GM21423 (cell line): ENCODE results near the gene JADE3.

Experiments used
- ATAC-seq: cut with Tn5 transposase; IDR thresholded peaks from one replicate; pipeline ENCODE4 v1.9.1; 2021; ENCODE audit warnings: mild to moderate bottlenecking, moderate library complexity; ENCODE audit not compliant: unreplicated experiment

Gene JADE3

DNA sequence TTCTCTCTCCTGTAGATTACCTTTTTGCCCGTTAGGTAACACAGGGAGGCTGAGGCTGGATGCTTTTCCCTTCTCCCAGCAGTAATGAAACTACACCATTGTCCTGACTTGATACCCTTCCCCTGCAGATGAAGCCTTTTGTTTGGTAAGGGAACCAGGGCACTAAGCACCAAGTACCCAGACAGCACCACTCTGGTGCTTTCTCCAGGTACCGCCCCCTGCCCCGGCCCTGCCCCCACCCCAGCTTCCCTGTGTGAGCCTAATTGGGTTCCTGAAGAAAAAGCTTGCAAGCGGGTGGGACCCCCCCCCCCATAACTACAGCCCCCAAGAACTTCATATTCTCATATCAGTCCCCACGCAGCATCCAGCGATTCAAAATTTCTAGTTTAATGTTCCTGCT is 79.8 kb downstream of the JADE3 start:
- no peak for ATAC-seq

DNA sequence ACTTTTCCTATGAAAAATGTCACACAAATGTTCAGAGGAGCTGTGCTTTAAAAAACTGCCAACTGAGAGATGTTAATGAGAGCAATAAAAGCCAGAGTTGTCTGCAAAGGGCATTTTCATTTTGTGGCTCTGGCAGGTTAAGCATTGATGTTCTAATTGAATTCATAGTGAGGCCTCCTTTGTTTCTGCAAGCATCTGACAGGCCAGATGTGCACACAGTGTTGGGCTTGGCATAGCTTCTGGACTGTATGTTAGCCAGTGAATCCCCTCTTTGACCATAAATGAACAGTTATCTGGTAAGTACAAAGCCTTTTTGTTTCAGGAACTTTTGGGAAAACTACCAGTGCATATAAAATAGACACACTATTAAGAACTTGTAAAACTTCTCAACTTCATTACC is 81.9 kb downstream of the JADE3 start:
- ATAC-seq = no peak

DNA sequence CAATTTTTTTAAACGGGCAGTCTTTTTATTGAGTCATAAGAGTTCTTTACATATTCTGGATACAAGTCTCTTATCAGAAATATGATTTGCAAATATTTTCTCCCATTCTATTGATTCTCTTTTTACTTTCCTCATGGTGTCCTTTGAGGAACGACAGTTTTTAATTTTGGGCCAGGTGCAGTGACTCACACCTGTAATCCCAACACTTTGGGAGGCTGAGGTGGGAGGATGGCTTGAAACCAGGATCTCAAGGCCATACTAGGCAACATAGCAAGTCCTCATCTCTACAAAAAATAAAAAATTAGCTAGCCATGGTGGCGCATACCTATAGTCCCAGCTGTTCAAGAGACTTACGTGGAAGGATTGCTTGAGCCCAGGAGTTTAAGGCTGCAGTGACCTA is 99.9 kb downstream of the JADE3 start:
- no peak for ATAC-seq

DNA sequence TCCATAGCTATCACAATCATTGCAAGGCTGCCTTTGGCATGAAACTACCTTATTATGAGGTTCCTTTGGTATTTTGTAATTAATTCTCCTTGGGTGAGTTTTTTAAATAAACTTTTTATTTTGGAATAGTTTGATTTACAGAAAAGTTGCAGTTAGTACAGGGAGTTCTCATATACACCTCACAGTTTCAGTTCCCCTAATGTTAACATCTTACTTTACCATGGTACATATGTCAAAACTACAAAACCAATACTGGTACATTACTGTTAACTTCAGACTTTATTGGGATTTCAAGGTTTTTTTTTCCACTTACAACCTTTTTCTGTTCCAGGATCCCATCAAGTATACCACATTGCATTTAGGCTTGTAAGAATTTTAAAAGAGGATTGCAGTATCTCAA is 114.0 kb downstream of the JADE3 start:
- no peak for ATAC-seq

DNA sequence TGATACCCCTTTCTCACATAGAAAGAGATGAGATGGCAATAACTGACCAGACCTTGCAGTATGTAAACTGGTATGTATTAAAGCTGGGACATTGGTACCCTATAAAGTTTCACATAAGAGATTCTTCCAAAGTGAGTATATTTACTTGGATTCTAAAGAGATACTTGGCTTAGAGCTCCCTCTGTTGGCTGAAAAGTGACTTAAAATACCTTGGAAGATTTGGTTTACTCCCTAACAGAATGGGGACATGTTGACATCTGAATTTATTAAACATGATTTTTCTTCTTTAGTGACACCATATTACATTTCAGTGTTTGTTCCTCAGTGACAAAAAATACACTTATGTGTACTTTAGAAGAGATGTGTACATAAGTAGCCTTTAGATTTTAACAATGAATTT is 118.1 kb downstream of the JADE3 start:
- no peak for ATAC-seq

DNA sequence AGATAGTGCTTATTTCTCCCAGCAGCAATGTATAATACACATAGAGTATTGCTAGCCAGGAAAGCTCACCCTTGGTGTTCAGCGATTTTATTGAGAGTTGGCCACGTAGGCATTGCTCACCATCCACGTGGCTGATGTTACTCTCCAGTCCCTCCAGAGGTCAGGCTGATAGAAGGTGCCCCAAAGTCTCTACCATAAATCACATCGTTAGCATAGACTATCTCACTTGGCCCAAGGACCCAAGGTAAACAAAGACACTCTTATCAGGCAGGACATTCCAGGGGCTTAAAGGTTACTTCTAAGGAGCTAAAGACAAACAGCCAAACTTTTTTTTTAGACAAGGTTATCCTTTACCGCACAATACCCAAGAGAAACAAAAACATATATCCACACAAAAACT is 135.8 kb downstream of the JADE3 start:
- ATAC-seq = no peak

DNA sequence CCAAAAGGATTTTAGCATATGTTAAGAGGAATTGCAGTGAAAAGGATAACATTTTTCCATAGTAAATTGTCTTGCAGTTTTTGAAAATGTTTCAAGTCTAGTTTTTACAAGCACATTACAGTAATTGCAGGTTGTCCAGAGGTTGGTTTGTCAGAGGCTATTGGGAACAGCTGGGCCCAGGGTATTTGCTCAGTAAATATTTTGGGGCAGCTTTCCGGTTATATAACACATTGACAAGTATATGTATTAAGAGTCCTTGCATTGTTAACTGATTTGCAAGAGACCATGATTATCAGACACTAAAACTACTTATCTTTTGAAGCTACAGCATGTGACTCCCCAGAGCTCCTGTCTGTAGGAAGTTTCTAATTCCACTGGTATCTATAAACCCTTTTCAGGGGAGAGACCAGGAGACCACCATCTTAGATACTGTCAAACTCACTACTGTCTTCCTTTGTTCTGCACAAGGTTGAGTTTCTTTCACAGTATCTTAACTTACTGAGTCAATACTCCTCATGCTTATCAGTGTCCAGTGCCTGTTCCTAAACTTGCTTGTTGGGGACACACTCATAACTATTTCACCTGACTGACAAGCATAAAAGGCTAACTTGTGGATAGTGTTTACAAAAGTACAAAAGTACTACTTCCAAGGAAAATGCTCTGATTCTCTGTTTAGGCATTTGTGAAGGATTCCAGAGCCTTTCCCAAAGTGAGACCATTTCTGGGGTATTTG is 147.1 kb downstream of the JADE3 start:
- no peak for ATAC-seq

GRCh38 chrX:47060708-47061107 is 148.5 kb downstream of the JADE3 start:
- ATAC-seq = no peak

DNA sequence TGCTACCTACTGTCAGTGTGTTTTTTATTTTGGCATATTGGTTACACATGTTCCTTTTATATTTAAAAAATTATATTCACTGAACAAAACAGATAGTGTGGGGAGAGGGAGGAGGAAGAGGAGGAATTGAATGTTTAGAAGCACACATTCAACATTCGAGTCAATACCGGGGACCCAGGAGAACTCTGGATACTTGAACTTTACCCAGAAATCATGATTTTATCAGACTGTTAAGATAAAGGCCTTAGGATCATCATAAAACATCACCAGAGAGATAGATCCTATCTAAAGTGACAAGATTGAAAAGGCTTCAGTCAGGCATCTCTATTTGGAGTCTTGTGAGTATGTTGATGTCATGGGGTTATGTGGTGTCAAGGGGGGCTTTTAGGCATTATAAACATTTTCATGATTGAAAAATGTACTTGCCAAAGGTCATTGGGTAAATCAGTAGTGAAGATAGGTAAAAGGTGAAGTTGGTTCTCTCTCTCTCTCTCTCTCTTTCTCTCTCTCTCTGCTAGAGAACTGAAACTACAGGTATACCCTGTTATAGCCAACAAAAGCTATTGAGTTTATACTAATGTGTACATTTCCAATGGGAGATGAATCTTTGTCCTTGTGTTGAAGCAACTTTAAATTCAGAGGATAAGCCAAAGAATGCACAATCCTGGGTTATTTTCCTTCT is 149.2 kb downstream of the JADE3 start:
- ATAC-seq = no peak

GRCh38 chrX:47063179-47063578 is 151.0 kb downstream of the JADE3 start:
- no peak for ATAC-seq

DNA sequence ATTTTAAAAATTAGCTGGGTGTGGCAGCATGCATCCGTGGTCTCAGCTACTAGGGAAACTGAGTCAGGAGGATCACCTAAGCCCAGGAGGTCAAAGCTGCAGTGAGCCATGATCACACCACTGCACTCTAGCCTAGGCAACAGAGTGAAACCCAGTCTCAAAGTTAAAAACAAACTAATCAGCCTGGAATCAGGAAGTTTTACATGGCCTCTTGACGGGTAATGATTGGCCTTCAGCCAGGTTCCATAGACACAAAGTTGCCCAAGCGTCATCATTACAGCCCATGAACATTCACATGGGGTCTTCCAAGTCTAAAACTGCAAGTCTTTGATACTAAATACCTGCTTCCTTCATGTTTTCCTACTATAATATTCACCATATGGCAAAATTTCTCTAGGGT is 156.0 kb downstream of the JADE3 start:
- ATAC-seq = no peak

- ATAC-seq = no peak
Measured at GRCh38 chrX:47068720-47069119, 156.5 kb downstream of the JADE3 start.

GRCh38 chrX:47078129-47079043 is 166.2 kb downstream of the JADE3 start, which contains the start of gene RGN:
TSS of gene RGN (plus strand) at chrX:47078443. CDS start at chrX:47081145, 2,702 bp downstream.
- no peak for ATAC-seq

GRCh38 chrX:47080215-47080914 is 168.1 kb downstream of the JADE3 start:
- no peak for ATAC-seq

DNA sequence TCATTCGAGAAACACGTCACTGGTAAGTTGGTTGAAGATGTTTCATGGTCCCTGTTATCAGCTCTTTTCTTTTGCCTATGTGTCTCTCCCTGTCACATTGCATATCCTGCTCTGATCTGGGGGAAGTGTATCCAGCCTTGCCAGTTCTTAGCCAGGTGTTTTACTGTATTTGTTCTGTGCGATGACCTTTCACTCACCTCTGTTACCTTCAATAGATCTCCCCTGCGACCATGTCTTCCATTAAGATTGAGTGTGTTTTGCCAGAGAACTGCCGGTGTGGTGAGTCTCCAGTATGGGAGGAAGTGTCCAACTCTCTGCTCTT is 168.7 kb downstream of the JADE3 start:
- no peak for ATAC-seq

DNA sequence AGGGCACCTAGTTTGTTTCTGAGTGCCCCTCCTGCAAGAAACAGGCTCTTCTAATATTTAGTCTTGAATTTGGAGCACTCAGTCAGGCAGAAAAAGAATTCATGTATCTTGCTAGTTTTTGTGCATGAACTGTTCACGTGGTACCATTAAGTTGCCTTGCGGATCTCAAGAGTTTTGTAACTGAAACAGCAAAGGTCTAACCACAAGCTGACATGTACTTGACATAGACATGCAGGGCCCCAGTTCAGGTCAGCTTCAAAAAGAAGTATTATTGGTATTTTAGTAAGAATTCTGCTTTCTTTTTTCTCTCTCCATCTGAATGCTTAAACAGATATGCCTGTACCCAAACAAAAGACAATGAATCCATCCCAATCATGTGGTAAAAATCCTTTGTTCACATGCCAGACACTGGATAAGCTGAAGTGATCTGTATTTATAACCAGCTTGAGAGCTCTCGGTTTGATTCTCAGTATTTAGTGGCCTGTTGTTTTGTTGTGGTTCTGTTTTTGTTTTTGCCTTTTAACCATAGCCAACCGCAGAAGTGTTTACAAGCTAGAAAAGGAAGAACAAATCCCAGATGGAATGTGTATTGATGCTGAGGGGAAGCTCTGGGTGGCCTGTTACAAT is 179.0 kb downstream of the JADE3 start:
- no peak for ATAC-seq

DNA sequence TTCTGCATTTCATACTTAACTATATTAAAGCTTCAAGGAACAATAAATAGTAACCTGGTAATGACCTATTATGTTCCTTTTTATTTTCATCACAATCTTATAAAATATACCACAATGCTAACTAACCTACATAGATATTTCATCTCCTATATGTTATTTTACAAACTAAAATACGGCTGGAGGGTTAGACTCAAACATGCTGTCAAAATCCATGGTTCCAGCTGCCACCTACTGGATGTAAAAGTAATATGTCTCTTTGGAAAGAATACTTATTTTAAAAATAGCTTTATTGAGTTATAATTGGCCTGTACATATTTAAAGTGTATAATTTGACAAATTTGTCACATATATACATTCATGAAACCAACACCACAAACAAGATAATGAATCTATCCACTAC is 181.0 kb downstream of the JADE3 start:
- ATAC-seq = no peak

DNA sequence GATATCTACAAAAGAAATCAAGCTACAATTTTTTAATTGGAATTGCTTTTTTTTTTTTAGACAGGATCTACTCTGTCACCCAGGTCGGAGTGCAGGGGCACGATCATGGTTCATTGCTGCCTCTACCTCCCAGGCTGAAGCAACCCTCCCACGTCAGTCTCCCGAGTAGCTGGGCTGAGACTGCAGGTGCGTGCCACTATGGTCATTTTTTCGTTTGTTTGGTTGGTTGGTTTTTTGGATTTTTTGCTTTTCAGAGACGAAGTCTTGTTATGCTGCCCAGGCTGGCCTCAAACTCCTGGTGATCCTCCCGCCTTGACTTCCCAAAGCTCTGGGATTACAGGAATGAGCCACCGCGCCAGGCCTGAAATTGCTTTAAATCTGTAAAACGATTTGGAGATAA is 181.6 kb downstream of the JADE3 start:
- ATAC-seq = no peak

DNA sequence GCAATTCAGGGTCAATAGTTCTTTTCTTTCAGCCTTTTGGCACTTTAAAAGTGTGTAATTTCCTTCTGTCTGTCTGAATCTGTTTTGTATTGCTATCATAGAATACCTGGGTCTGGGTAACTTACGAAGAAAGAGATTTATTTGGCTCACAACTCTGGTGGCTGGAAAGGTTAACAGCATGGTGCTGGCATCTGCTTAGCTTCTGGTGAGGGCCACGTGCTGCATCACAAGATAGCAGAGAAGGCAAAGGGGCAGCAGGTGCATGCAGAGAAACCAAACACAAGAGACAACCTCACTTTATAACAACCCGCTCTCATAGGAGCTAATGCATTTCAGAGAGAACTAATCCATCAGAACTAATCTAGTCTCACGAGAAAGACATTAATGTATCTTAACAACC is 184.8 kb downstream of the JADE3 start:
- ATAC-seq = no peak

DNA sequence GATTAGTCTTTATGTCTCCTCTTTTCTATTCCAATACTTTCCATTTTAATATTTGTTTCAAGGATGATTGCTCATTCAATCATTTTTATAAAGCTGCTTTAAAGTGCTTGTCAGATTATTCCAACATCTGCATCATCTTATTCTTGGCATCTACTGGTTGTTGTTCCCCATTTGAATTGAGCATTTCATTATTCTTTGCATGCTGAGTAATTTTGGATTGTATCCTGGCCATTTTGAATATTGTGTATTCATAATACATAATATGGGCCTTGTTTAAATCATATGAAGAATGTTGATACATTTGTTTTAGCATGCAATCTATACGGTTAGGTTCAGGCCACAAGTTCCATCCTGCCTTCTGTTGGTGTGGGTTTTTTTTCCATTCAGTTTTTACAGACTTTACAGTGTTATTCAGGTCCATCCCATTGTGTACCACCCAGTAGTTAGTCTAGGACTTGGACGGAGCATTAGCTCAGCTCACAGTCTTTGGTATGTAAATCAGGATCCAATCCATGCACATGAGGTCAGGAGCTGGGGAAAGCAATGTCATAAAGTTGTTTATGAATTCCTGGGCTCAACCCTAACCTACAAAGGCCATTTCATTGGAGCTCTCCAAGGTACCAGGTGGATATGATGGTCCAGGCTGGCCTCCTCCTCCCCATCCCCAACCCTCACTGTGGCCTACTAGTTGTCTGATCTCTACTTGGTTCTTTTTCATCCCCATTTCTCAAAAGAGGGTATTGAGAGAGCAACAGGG is 186.3 kb downstream of the JADE3 start:
- ATAC-seq = no peak
